Endometrium (tissue), 2 donors: ENCODE measurements around the gene LGALS12.

Experiments used
- FAIRE-seq: peaks from 2 replicates; lab custom pipeline; 2012; peaks lifted over from hg19 to GRCh38; lab: Jason Lieb, UNC
- donor health status: control.
- donor health status: control.

LGALS12 gene

GRCh38 chr11:63505857-63506528 lies at the start of gene LGALS12:
Gene LGALS12 (plus strand): TSS chr11:63506084. CDS start chr11:63506459, 375 bp downstream.
- no peak for FAIRE-seq

- no peak for FAIRE-seq
Measured at GRCh38 chr11:63459586-63459985, 46.3 kb upstream of the LGALS12 start.

- FAIRE-seq: no peak
Measured at GRCh38 chr11:63462137-63462536, 43.7 kb upstream of the LGALS12 start.

- FAIRE-seq: no peak
Measured at GRCh38 chr11:63470311-63470710, 35.6 kb upstream of the LGALS12 start.

GRCh38 chr11:63472372-63472771 lies 33.5 kb upstream of the LGALS12 start:
- no peak for FAIRE-seq

- no peak for FAIRE-seq
Measured at GRCh38 chr11:63476618-63477017, 29.3 kb upstream of the LGALS12 start.

- FAIRE-seq: peak; percentile 82
Measured at GRCh38 chr11:63478896-63479295, 27.0 kb upstream of the LGALS12 start.

GRCh38 chr11:63480039-63480438 lies 25.8 kb upstream of the LGALS12 start:
- FAIRE-seq: no peak

GRCh38 chr11:63485777-63486176 lies 20.1 kb upstream of the LGALS12 start:
- FAIRE-seq: no peak

- FAIRE-seq: no peak
Measured at GRCh38 chr11:63488789-63489188, 17.1 kb upstream of the LGALS12 start.

- no peak for FAIRE-seq
Measured at GRCh38 chr11:63489879-63490278, 16.0 kb upstream of the LGALS12 start.

- FAIRE-seq: no peak
Measured at GRCh38 chr11:63490551-63491239, 15.2 kb upstream of the LGALS12 start, which contains the start of gene PLAAT5. Gene PLAAT5 (minus strand): TSS chr11:63491167. CDS start chr11:63491034, 133 bp downstream.

GRCh38 chr11:63491240-63491587 lies 14.7 kb upstream of the LGALS12 start:
- no peak for FAIRE-seq

GRCh38 chr11:63491636-63492372 lies 14.1 kb upstream of the LGALS12 start:
- no peak for FAIRE-seq

GRCh38 chr11:63492441-63492840 lies 13.4 kb upstream of the LGALS12 start:
- no peak for FAIRE-seq

GRCh38 chr11:63493127-63493526 lies 12.8 kb upstream of the LGALS12 start:
- FAIRE-seq: no peak

GRCh38 chr11:63494975-63495374 lies 10.9 kb upstream of the LGALS12 start:
- FAIRE-seq: no peak

- FAIRE-seq: no peak
Measured at GRCh38 chr11:63499874-63500273, 6.0 kb upstream of the LGALS12 start.

- FAIRE-seq: no peak
Measured at GRCh38 chr11:63501236-63501635, 4.6 kb upstream of the LGALS12 start.

GRCh38 chr11:63502252-63502820 lies 3.5 kb upstream of the LGALS12 start:
- no peak for FAIRE-seq

- FAIRE-seq: no peak
Measured at GRCh38 chr11:63503492-63503891, 2.4 kb upstream of the LGALS12 start.

- FAIRE-seq: no peak
Measured at GRCh38 chr11:63504054-63504453, 1.8 kb upstream of the LGALS12 start.
